ENCODE data around the gene BSDC1. TPM values are rescaled to one million over a fixed set of nuclear protein-coding genes. Genes with fewer than 3 reads are reported as not detected.
A peak's percentile ranks its signal among the peaks of the same experiment; 100 is the strongest.

The BSDC1 gene
- total RNA-seq, 1 donor from 2014 or later = 56.1 TPM

DNA sequence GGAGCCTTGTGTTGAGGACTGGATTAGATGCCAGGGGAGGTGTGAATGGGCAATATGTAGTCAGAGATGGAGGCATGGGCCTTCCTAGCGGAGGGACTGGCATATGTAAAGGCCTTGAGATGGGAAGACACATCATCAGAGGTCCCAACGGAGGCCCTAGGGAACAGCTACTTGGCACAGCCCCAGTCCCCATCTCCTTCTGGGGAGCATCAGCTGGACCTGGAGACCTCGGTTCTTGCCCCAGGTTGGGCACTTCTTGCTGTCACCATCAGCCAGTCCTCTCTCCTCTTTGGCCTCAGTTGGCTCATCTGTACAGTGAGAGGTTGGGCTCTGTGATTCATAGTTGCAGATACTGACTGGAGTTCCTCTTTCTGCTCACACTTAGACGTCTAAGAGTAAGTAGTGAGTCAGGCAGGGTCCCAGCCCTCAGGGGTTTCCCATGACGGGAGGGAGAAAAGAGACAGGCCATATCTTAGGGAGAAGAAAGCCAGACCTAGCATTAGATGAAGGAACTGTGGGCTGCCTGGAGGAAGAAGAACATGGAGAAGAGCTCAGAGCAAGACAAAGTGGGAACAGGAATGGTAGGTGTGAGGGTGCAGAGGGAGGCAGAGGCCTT is 54.8 kb downstream of the BSDC1 start:
- Histone ChIP-seq H3K4me3 (no peak overlapping the region), H3K27me3 (no peaks in the 10 kb centered on the region), H3K36me3 (no peaks in the 10 kb centered on the region), H3K27ac (no peak overlapping the region), H3K9me3 (no peaks in the 10 kb centered on the region), H3K4me1 (peaks cover 10 to 11% of the 10 kb centered on the region in 2 donors)
- intact Hi-C loops (cut with DNase I) = no loop called here
- DNase-seq (ENCODE audit: low spot score in 2 of 2) = no peak
- TF ChIP-seq, protein P1, sequence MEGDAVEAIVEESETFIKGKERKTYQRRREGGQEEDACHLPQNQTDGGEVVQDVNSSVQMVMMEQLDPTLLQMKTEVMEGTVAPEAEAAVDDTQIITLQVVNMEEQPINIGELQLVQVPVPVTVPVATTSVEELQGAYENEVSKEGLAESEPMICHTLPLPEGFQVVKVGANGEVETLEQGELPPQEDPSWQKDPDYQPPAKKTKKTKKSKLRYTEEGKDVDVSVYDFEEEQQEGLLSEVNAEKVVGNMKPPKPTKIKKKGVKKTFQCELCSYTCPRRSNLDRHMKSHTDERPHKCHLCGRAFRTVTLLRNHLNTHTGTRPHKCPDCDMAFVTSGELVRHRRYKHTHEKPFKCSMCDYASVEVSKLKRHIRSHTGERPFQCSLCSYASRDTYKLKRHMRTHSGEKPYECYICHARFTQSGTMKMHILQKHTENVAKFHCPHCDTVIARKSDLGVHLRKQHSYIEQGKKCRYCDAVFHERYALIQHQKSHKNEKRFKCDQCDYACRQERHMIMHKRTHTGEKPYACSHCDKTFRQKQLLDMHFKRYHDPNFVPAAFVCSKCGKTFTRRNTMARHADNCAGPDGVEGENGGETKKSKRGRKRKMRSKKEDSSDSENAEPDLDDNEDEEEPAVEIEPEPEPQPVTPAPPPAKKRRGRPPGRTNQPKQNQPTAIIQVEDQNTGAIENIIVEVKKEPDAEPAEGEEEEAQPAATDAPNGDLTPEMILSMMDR (IDR thresholded peaks at IDR 0.05) = no peak

DNA sequence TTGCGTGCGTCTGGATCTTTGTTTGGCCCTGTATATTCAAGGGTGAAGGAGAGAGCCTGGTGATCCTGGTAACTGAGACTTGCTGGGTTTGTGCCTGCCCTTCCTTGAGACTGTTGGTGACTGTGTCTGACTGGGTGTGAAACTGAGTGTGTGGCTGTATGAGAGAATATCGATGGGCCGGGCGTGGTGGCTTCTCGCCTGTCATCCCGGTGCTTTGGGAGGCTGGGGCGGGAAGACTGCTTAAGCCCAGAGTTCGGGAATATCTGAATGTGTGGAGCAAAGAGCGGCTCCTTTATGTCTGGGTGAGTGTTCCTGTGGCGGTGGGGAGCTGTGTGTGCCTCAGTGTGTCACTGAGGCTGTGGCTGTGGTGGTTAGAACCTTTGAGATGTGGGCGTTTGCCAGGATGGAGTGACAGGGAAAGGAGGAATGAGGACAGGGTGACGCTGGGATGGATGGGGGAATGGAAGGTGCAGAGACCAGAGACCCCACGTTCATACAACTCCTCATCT is 55.5 kb downstream of the BSDC1 start:
- TF ChIP-seq, protein P1 (IDR thresholded peaks at IDR 0.05) = no peak
- H3K4me3 ChIP-seq = no peak overlapping the region

DNA sequence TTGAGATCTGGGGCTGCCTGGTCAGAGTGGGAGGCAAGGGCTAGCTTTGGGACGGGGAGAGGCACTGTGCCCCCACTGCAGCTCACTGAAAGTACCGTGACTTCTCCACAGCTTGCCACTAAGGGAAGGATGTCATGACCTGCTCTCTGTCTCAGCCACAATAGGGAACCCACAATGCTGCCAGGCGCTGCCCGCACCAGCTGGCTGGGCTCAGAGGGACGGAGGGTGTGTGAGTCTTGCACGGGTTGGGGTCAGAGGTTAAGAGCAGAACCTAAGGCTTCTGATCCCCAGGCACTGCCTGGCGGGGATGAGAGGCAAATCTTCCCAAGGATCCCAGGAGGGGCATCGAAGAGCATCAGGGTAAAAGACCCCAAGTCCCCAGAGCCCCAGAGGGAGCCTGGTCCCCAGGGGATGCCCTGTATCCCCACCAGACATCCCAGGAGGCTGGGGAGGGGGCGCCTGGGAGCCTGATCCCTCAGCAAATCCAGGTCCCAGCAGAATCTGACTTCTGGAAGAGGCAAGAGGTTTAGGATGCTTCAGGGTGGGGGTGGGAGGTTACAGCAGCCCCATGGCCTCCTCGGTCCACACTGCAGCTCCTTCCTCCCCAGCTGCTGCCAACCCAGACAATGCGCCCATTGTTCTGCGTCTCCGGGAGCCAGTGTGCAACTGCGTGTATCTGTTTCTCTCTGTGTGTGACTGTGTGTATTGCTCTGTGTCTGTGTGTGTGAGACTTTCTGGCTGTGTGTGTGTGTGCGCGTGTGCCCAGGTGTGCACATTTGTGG is 56.2 kb downstream of the BSDC1 start:
- Histone ChIP-seq H3K4me1 (peaks cover 10 to 13% of the 10 kb centered on the region in 2 donors), H3K4me3 (no peak overlapping the region), H3K27me3 (no peaks in the 10 kb centered on the region), H3K36me3 (no peaks in the 10 kb centered on the region), H3K27ac (no peak overlapping the region), H3K9me3 (no peaks in the 10 kb centered on the region)
- intact Hi-C loops (cut with DNase I) = no loop called here
- no peak for DNase-seq (ENCODE audit: low spot score in 2 of 2)
- TF ChIP-seq, protein P1 (IDR thresholded peaks at IDR 0.05) = no peak

More for the DNA sequence above, 55.5 kb downstream of the BSDC1 start:
- DNase-seq (ENCODE audit: low spot score in 2 of 2) = no peak
- peaks cover 10 to 13% of the 10 kb centered on the region in 2 donors for H3K4me1 ChIP-seq
- no peaks in the 10 kb centered on the region for H3K27me3 ChIP-seq
- H3K9me3 ChIP-seq = no peaks in the 10 kb centered on the region
- H3K36me3 ChIP-seq = no peaks in the 10 kb centered on the region
- intact Hi-C loops (cut with DNase I) = no loop called here
- H3K27ac ChIP-seq = no peak overlapping the region

DNA sequence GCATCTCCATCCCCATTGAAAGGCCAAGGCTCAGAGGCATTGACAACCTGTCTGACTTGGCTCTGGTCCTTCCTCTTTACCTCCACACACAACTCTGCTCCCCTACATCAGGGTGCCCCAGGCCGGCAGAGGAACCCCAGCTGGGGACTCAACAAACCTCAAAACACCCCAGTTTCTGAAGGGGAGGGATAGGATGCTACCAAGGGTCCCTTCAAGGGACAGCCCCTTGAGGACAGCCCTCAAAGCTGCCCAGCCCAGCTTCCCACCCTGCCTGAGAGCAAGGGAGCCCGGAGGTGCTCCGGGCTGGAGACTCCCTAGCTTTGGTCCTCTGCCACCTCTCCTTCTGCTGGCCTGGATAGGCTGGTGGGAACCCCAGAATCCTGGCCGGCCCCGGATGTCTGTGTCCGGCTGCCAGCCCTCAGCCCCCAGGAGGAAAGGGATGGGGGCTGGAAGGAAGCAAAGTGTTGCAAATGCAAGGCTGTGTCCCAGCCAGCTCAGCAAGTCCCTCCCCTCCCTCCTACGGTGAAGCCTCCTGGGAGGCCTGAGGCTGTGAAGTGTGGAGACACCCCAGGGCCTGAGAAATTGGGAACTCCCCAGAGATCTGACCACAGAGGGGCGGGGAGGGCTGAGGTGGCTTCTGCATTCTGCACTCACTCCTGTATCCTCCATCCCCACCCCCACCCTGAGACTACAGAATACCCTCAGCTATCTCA is 57.1 kb downstream of the BSDC1 start:
- intact Hi-C loops (cut with DNase I) = loop anchor here (1.0 kb wide), 1 partner anchor 14 kb away; no protein-coding TSS in a partner anchor
- Histone ChIP-seq H3K9me3 (no peaks in the 10 kb centered on the region), H3K27ac (no peak overlapping the region), H3K27me3 (no peaks in the 10 kb centered on the region), H3K4me1 (peaks cover 10 to 13% of the 10 kb centered on the region in 2 donors), H3K36me3 (peaks cover 5 to 6% of the 10 kb centered on the region in 2 donors), H3K4me3 (peak overlapping the region in 1 of 2 donors; percentile 97)
- DNase-seq (ENCODE audit: low spot score in 2 of 2) = peak in 1 of 2 donors; percentile 74
- TF ChIP-seq, protein P1 (IDR thresholded peaks at IDR 0.05) = no peak

DNA sequence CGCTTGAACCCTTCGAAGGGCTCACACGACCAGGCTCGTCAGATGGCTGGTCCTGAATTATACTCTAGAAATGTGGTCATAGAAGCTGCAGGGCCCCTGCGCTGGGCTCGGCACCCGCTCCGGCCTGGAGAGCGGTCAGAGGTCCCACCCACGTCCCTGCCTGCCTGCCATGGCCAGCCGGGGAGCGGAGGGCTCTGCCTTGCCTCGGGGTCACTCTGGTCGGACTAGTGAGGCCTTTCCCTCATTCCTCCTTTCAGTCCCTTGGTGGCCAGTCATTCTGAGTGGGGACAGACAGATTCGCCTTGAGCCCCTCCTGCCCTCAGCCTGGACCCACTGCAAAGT is 57.7 kb downstream of the BSDC1 start:
- H3K27ac ChIP-seq = peak overlapping the region in 1 of 2 donors; percentile 35
- no peak for DNase-seq (ENCODE audit: low spot score in 2 of 2)
- TF ChIP-seq, protein P1 (IDR thresholded peaks at IDR 0.05) = no peak
- H3K4me1 ChIP-seq = peaks cover 10 to 13% of the 10 kb centered on the region in 2 donors
- intact Hi-C loops (cut with DNase I) = loop anchor here (1.0 kb wide), 1 partner anchor 15 kb away; no protein-coding TSS in a partner anchor
- H3K9me3 ChIP-seq = no peaks in the 10 kb centered on the region
- H3K36me3 ChIP-seq = peaks cover 9 to 10% of the 10 kb centered on the region in 2 donors
- no peaks in the 10 kb centered on the region for H3K27me3 ChIP-seq
- peak overlapping the region; percentile 78 to 97 for H3K4me3 ChIP-seq

Data from ascending aorta (tissue), 2 donors.